ENCODE measurements around the gene KCNK18.

GRCh38 chr10:117168729-117169128 lies 28.6 kb upstream of the KCNK18 start:
- TF ChIP-seq EP300 (IDR thresholded peaks at IDR 0.05), result no peak
- TF ChIP-seq CTCF (IDR thresholded peaks at IDR 0.05), result no peak

All from upper lobe of left lung (tissue), 4 donors.